Sigmoid colon (tissue), 7 donors: ENCODE results near the gene ANAPC4. TPM values are rescaled to one million over a fixed set of nuclear protein-coding genes. Genes with fewer than 3 reads are reported as not detected.
"Not testable (repeated sequence)": the region's sequence is repeated elsewhere in the genome, so short reads cannot be mapped to it uniquely, and the experiment has no call there.

Experiments used
- DNase-seq: peaks from one replicate; pipeline ENCODE4 v3.0.0-alpha.2; 2019
- H3K27ac ChIP-seq, 4 donors: fragments of 200-600 bp; sonication (generic); one replicate each; pipeline ENCODE4 v1.5.1; 2016 to 2019; ENCODE audit warnings: mild to moderate bottlenecking in 1 of 4
- H3K27me3 ChIP-seq, 3 donors: fragments of 200-600 bp; sonication (generic); one replicate each; pipeline ENCODE4 v1.5.1; 2019; ENCODE audit warnings: mild to moderate bottlenecking in 1 of 3
- H3K36me3 ChIP-seq, 4 donors: fragments of 200-600 bp; sonication (generic); one replicate each; pipeline ENCODE4 v1.5.1; 2016 to 2019
- H3K4me1 ChIP-seq, 4 donors: fragments of 200-600 bp; sonication (generic); one replicate each; pipeline ENCODE4 v1.5.1; 2017 to 2019
- H3K4me3 ChIP-seq, 4 donors: fragments of 200-600 bp; sonication (generic); one replicate each; pipeline ENCODE4 v1.5.1; 2017 to 2019; ENCODE audit warnings: mild to moderate bottlenecking in 2 of 4, moderate library complexity in 1 of 4
- H3K9me3 ChIP-seq, 4 donors: fragments of 200-600 bp in 3 of 4; sonication (generic) in 3 of 4; one replicate each; pipeline versions ENCODE4 v1.5.1 to v1.6.1; 2013 to 2019
- CTCF ChIP-seq, 4 experiments: fragments of 450-650 bp in 3 of 4; fragments of 200-600 bp in 1 of 4; IDR thresholded peaks; one replicate each; pipeline ENCODE4 v1.5.1; 2016 to 2019; ENCODE audit warnings: antibody characterized with exemption in 4 of 4, mild to moderate bottlenecking in 3 of 4, moderate library complexity in 2 of 4
- EP300 ChIP-seq, 4 donors: sonication (generic); formaldehyde crosslinking; IDR thresholded peaks; one replicate each; pipeline ENCODE4 v1.6.1; 2017; ENCODE audit warnings: antibody characterized with exemption in 4 of 4
- POLR2A ChIP-seq, 2 donors: fragments of 450-650 bp; IDR thresholded peaks; one replicate each; pipeline ENCODE4 v1.6.1; 2016; ENCODE audit warnings: antibody characterized with exemption in 2 of 2, mild to moderate bottlenecking in 2 of 2, moderate library complexity in 2 of 2
- POLR2AphosphoS5 ChIP-seq, 4 donors: sonication (generic); formaldehyde crosslinking; IDR thresholded peaks; one replicate each; pipeline ENCODE4 v1.6.1; 2017; ENCODE audit warnings: antibody characterized with exemption in 4 of 4
- WGBS, 2 donors: extraction: QIAGEN DNeasy Blood & Tissue Kit; methylation state at CpG; one replicate each; pipeline ENCODE4 v1.1.7; 2013; 5-methylcytosine and 5-hydroxymethylcytosine counted together
- intact Hi-C: fragments of 100-400 bp; cut with DNase I; formaldehyde crosslinking; loops from one replicate; pipeline ENCODE4 v1.15.1; 2023
- polyA plus RNA-seq, 3 donors: library from polyadenylated mRNA; stranded (reverse); fragments of 200-250 nt; gene quantifications; one replicate each; pipeline ENCODE4 v1.2.3, GENCODE V29; 2013
- total RNA-seq, 4 donors: library from RNA; depleted of rRNA; stranded (reverse); fragments of >200 nt; gene quantifications; one replicate each; pipeline ENCODE4 v1.1.0, GENCODE V29; 2016
- donor health status: healthy with polysubstance abuse.
- donor health status: Bipolar disorder and iron deficiency.
- donor health status: healthy.

The ANAPC4 gene
- total and polyA plus RNA-seq, 7 donors = 8.8 to 75.1 (median 31.4) TPM

- no peak for DNase-seq
- Histone ChIP-seq H3K27ac (no peak overlapping the region), H3K9me3 (no peaks in the 10 kb centered on the region), H3K36me3 (peaks cover 0 to 41% (median 1%) of the 10 kb centered on the region in 4 donors), H3K27me3 (no peaks in the 10 kb centered on the region), H3K4me3 (no peak overlapping the region), H3K4me1 (no peaks in the 10 kb centered on the region)
- TF ChIP-seq POLR2AphosphoS5 (IDR thresholded peaks at IDR 0.05) = no peak
- intact Hi-C loops = no loop called here
- WGBS, 2 donors = 97 to 98% methylated on average over 9 of the region's 9 CpGs
Observed at GRCh38 chr4:25361253-25361652, 15.8 kb upstream of the ANAPC4 start.

- Histone ChIP-seq H3K4me3 (no peak overlapping the region), H3K27me3 (no peaks in the 10 kb centered on the region), H3K9me3 (no peaks in the 10 kb centered on the region), H3K4me1 (no peaks in the 10 kb centered on the region), H3K36me3 (peaks cover 0 to 38% (median 5%) of the 10 kb centered on the region in 4 donors), H3K27ac (no peak overlapping the region)
- TF ChIP-seq POLR2A (IDR thresholded peaks at IDR 0.05) (no peak), CTCF (IDR thresholded peaks at IDR 0.05) (peak in 3 of 4 experiments; percentile 30 to 49 (median 31))
- WGBS, 2 donors = 79 to 84% methylated on average over 2 of the region's 2 CpGs
- intact Hi-C loops = no loop called here
- no peak for DNase-seq
Observed at GRCh38 chr4:25367004-25367621, 9.9 kb upstream of the ANAPC4 start.

GRCh38 chr4:25367877-25368276 is 9.2 kb upstream of the ANAPC4 start:
- intact Hi-C loops = no loop called here
- Histone ChIP-seq H3K9me3 (no peaks in the 10 kb centered on the region), H3K4me3 (no peak overlapping the region), H3K27me3 (no peaks in the 10 kb centered on the region), H3K36me3 (peaks cover 0 to 30% (median 5%) of the 10 kb centered on the region in 4 donors), H3K27ac (no peak overlapping the region), H3K4me1 (no peaks in the 10 kb centered on the region)
- TF ChIP-seq POLR2AphosphoS5 (IDR thresholded peaks at IDR 0.05) (no peak), CTCF (IDR thresholded peaks at IDR 0.05) (no peak), EP300 (IDR thresholded peaks at IDR 0.05) (no peak), POLR2A (IDR thresholded peaks at IDR 0.05) (no peak)
- DNase-seq = no peak

GRCh38 chr4:25368315-25368714 is 8.7 kb upstream of the ANAPC4 start:
- Histone ChIP-seq H3K36me3 (peaks cover 0 to 30% (median 5%) of the 10 kb centered on the region in 4 donors), H3K4me3 (no peak overlapping the region), H3K27me3 (no peaks in the 10 kb centered on the region), H3K27ac (no peak overlapping the region), H3K4me1 (no peaks in the 10 kb centered on the region), H3K9me3 (no peaks in the 10 kb centered on the region)
- intact Hi-C loops = no loop called here
- WGBS, 2 donors = 79 to 87% methylated on average over 6 of the region's 6 CpGs
- no peak for TF ChIP-seq POLR2AphosphoS5 (IDR thresholded peaks at IDR 0.05)
- DNase-seq = no peak

GRCh38 chr4:25370242-25370641 is 6.8 kb upstream of the ANAPC4 start:
- no peak for DNase-seq
- Histone ChIP-seq H3K27me3 (no peaks in the 10 kb centered on the region), H3K36me3 (peaks cover 0 to 21% (median 4%) of the 10 kb centered on the region in 4 donors), H3K27ac (no peak overlapping the region), H3K9me3 (no peaks in the 10 kb centered on the region), H3K4me1 (no peaks in the 10 kb centered on the region), H3K4me3 (no peak overlapping the region)
- intact Hi-C loops = loop anchor here (10.0 kb wide), 1 partner anchor 785 kb away; the partner anchor contains the start of gene DHX15
- 54 to 69% methylated on average over 2 of the region's 2 CpGs for WGBS, 2 donors
- TF ChIP-seq CTCF (IDR thresholded peaks at IDR 0.05) = no peak
- no peak for TF ChIP-seq EP300 (IDR thresholded peaks at IDR 0.05)

GRCh38 chr4:25372549-25372948 is 4.5 kb upstream of the ANAPC4 start:
- H3K27ac ChIP-seq, H3K4me1 ChIP-seq, H3K4me3 ChIP-seq, DNase-seq, H3K9me3 ChIP-seq, H3K27me3 ChIP-seq: not testable (repeated sequence)
- H3K36me3 ChIP-seq = peaks cover 0 to 14% (median 4%) of the 10 kb centered on the region in 4 donors
- WGBS, 2 donors = 86 to 88% methylated on average over 9 of the region's 9 CpGs
- intact Hi-C loops = loop anchor here (10.0 kb wide), 1 partner anchor 788 kb away; the partner anchor contains the start of gene DHX15
